ENCODE data around the gene C1QTNF8. TPM values are rescaled to one million over a fixed set of nuclear protein-coding genes. Genes with fewer than 3 reads are reported as not detected.
A peak's percentile ranks its signal among the peaks of the same experiment; 100 is the strongest.

Gene C1QTNF8, protein sequence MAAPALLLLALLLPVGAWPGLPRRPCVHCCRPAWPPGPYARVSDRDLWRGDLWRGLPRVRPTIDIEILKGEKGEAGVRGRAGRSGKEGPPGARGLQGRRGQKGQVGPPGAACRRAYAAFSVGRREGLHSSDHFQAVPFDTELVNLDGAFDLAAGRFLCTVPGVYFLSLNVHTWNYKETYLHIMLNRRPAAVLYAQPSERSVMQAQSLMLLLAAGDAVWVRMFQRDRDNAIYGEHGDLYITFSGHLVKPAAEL
- polyA plus RNA-seq (2011; rRNA removed): not detected in 2 replicates
- polyA plus RNA-seq (2012; cell fraction: cytosol; rRNA removed): not detected in 2 replicates
- not detected in 2 replicates for polyA plus RNA-seq (2012; cell fraction: nucleus; rRNA removed)
- not detected in 3 replicates for polyA plus RNA-seq (2017; fragmentation: RNase III; extraction: RNeasy Plus Mini Kit Qiagen cat#74134 plus additional on column Dnase treatment)
- polyA minus RNA-seq (2011; rRNA and poly(A)+ RNA removed): not detected in 2 replicates

DNA sequence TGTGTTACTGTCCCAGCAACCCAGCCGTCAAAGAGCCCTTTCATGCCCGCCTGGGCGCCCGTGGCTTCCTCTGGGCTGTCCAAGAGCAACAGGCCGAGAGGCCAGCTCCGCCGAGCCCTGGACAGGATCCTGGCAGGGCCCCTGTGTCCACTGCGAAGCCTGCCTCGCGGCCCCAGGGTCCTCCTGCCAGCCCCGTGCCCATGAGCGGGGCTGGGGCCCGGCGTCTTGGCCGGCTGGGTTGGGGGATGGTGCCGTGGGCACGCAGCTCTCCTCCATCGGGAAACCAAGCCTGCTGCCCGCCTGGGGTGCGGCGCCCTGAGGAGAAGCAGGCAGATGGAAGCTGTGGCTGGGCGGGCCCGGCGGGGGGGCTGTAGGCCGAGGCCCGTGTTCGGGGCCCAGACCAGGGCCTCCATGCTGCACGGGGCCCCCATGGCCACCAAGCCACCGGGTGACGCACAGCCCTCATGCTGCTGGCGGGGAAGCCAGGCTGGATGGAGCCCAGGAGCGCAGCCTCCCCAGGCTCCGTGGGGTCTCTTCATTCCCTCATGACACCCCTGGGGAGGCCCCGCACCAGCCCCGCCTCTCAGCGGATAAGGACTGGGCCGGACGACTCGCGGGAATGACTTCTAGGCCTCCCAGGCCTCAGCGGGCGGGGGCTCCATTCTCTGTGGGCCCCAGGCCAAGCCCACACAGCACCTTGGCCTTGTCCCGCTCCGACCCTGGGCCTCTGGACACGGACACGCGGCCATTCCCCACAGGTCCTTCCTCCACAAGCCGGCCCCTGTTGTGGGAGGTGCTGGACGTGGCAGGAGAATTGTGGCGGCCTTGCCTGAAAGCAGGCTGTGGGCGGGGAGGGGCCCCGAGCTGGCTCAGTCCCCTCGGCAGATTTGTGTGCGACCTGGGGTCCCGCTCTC, at the start of gene C1QTNF8:
C1QTNF8 (minus strand) TSS at position 76 of the 914 bp plus-strand sequence. CDS start 1,322 bp downstream, outside the sequence.
- 91% methylated on average over 33 of the region's 55 CpGs for WGBS (ENCODE audit: missing lambda C conversion rate)
- ChIA-PET CTCF (interaction anchor here (0.8 to 1.4 kb wide), 4 partner anchors 16 to 98 kb away, joined by 3 to 5 read pairs (median 3); no protein-coding TSS in a partner anchor), POLR2A (no interaction called here)
- ATAC-seq (0 out of 6 replicates have a peak, but pooled peaks of 1 of the 2 experiments have one; percentile 1), DNase-seq (ENCODE audit: low read depth in 1 of 2, low spot score in 1 of 2) (no peak), FAIRE-seq (no peak)
- Histone ChIP-seq H3K27ac (peak within 1 kb of the TSS in 1 of 2 experiments; percentile 46; a peak in 1 of 6 replicates), H3K4me1 (peaks cover 18% of the 10 kb centered on the region; the same call in 2 of the 3 replicates), H3K9me3 (no peaks in the 10 kb centered on the region), H3K4me3 (no peak within 1 kb of the TSS), H3K4me2 (no peak within 1 kb of the TSS)
- TF ChIP-seq TFCP2L1 (CRISPR knock-in tag; IDR thresholded peaks at IDR 0.05) (no peak), MAZ (IDR thresholded peaks at IDR 0.05; ENCODE audit: borderline replicate concordance, low read depth, low read length) (no peak), ZFP36 (IDR thresholded peaks at IDR 0.05; ENCODE audit: borderline replicate concordance, partially characterized antibody) (no peak), CEBPB (IDR thresholded peaks at IDR 0.05) (no peak), RNF2 (IDR thresholded peaks at IDR 0.05; ENCODE audit: borderline replicate concordance, low read depth) (no peak), RFX5 (IDR thresholded peaks at IDR 0.05) (no peak), POLR2AphosphoS2 (conservative IDR thresholded peaks at IDR 0.05; ENCODE audit: low read length) (no peak)
- TF ChIP-seq, protein P1, sequence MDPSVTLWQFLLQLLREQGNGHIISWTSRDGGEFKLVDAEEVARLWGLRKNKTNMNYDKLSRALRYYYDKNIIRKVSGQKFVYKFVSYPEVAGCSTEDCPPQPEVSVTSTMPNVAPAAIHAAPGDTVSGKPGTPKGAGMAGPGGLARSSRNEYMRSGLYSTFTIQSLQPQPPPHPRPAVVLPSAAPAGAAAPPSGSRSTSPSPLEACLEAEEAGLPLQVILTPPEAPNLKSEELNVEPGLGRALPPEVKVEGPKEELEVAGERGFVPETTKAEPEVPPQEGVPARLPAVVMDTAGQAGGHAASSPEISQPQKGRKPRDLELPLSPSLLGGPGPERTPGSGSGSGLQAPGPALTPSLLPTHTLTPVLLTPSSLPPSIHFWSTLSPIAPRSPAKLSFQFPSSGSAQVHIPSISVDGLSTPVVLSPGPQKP (IDR thresholded peaks at IDR 0.05; ENCODE audit: low read depth, low read length): no peak
- TF ChIP-seq, protein P2, sequence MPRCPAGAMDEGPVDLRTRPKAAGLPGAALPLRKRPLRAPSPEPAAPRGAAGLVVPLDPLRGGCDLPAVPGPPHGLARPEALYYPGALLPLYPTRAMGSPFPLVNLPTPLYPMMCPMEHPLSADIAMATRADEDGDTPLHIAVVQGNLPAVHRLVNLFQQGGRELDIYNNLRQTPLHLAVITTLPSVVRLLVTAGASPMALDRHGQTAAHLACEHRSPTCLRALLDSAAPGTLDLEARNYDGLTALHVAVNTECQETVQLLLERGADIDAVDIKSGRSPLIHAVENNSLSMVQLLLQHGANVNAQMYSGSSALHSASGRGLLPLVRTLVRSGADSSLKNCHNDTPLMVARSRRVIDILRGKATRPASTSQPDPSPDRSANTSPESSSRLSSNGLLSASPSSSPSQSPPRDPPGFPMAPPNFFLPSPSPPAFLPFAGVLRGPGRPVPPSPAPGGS (IDR thresholded peaks at IDR 0.05): no peak
- TF ChIP-seq, protein P3, sequence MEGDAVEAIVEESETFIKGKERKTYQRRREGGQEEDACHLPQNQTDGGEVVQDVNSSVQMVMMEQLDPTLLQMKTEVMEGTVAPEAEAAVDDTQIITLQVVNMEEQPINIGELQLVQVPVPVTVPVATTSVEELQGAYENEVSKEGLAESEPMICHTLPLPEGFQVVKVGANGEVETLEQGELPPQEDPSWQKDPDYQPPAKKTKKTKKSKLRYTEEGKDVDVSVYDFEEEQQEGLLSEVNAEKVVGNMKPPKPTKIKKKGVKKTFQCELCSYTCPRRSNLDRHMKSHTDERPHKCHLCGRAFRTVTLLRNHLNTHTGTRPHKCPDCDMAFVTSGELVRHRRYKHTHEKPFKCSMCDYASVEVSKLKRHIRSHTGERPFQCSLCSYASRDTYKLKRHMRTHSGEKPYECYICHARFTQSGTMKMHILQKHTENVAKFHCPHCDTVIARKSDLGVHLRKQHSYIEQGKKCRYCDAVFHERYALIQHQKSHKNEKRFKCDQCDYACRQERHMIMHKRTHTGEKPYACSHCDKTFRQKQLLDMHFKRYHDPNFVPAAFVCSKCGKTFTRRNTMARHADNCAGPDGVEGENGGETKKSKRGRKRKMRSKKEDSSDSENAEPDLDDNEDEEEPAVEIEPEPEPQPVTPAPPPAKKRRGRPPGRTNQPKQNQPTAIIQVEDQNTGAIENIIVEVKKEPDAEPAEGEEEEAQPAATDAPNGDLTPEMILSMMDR (IDR thresholded peaks at IDR 0.05): no peak

DNA sequence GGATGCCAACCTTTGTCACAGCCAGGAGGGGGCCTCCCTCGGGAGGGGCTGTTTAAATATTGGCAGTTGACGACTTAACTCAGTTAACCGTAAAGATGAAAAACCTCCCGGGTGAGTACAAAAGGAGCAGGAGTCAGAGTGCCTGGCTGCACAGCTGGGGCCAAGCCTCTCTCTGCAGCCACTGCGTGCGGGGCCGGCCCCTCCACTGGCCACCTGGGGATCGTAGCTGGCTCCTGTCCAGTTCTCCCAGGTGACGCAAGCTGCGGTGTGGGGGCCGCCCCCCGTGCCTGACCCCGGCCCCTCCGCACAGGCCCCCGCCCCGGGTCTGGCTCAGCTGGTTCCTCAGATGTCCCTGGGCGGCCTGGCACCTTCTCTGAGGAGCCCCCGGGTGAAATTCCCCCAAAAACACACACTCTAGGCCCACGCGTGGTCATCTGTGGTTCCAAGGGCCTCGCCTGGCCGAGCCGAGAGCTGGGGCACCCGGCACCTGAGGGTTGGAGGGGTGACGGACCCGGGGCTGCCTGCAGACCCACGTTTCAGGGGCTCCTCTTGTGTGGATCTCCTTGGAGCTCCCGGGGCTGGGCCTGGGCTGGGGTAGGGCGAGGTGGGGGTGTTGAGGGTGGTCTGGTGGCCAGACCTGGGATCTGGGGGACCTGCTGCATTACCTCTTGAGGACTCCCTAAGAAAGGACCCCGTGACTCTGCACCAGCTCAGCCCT, 49.5 kb upstream of the C1QTNF8 start:
- Histone ChIP-seq H3K4me3 (no peak overlapping the region), H3K4me1 (no peaks in the 10 kb centered on the region), H3K4me2 (no peak overlapping the region), H3K9me3 (peaks cover 9% of the 10 kb centered on the region; the same call in 1 of the 3 replicates), H3K27ac (no peak overlapping the region)
- ATAC-seq: no peak
- DNase-seq (ENCODE audit: low read depth in 1 of 2, low spot score in 1 of 2): no peak
- 67% methylated on average over 21 of the region's 30 CpGs for WGBS (ENCODE audit: missing lambda C conversion rate)
- TF ChIP-seq CBX2 (IDR thresholded peaks at IDR 0.05; ENCODE audit: borderline replicate concordance, low read depth) (no peak), ZNF302 (CRISPR knock-in tag; IDR thresholded peaks at IDR 0.05) (no peak), RFX5 (IDR thresholded peaks at IDR 0.05) (no peak), NR3C1 (IDR thresholded peaks at IDR 0.05) (no peak), JUN (IDR thresholded peaks at IDR 0.05) (no peak)
- no peak for FAIRE-seq
- ChIA-PET POLR2A (no interaction called here), CTCF (interaction anchor here (0.8 to 2.8 kb wide), 7 partner anchors 13 to 88 kb away, joined by 3 to 17 read pairs (median 5); no protein-coding TSS in a partner anchor)

All from A549 (cell line).